ENCODE data around the gene MPO. TPM values are rescaled to one million over a fixed set of nuclear protein-coding genes. Genes with fewer than 3 reads are reported as not detected.

MPO gene
- total and polyA plus RNA-seq, 12 donors: 0.07 to 2.5 (median 0.18) TPM; not detected in 2

DNA sequence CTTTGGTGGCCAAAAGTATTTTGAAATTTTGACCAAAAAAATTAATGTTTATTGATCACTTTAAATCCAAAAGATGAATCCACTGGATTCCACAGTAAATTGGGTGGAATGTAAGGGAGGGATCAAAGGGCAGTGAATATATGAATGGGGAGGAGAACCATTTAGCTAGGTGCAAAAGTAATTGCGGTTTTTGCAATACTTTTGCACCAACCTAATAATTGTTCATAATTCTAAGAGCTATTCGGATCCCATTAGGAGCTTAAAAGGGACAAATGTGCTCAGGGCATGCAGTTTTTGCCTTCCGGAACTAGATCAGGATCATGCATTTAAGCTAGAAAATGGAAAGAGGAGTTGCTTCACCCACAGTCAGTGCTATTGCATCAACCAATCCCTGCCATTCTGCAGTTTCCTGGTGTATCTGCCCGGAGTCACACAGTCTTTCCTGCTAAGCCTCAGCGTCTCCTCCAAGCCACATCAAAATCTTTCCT is 42.5 kb downstream of the MPO start, which contains the start of gene LPO:
Gene LPO, plus strand, starts transcription at position 438 of the 488 bp plus-strand sequence. CDS start 4,396 bp downstream, outside the sequence.
- H3K9me3 ChIP-seq: no peaks in the 10 kb centered on the region
- ATAC-seq: no peak
- WGBS, 2 donors: 66 to 77% methylated on average over 5 of the region's 5 CpGs
- intact Hi-C loops (cut with DNase I): loop anchor here in 1 of 10 donors (10.0 kb wide), 1 partner anchor 57 kb away; no protein-coding TSS in a partner anchor
- TF ChIP-seq, protein P1, sequence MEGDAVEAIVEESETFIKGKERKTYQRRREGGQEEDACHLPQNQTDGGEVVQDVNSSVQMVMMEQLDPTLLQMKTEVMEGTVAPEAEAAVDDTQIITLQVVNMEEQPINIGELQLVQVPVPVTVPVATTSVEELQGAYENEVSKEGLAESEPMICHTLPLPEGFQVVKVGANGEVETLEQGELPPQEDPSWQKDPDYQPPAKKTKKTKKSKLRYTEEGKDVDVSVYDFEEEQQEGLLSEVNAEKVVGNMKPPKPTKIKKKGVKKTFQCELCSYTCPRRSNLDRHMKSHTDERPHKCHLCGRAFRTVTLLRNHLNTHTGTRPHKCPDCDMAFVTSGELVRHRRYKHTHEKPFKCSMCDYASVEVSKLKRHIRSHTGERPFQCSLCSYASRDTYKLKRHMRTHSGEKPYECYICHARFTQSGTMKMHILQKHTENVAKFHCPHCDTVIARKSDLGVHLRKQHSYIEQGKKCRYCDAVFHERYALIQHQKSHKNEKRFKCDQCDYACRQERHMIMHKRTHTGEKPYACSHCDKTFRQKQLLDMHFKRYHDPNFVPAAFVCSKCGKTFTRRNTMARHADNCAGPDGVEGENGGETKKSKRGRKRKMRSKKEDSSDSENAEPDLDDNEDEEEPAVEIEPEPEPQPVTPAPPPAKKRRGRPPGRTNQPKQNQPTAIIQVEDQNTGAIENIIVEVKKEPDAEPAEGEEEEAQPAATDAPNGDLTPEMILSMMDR (IDR thresholded peaks at IDR 0.05): no peak
- no peak for DNase-seq
- peaks cover 0 to 81% (median 69%) of the 10 kb centered on the region in 7 donors for H3K27me3 ChIP-seq
- H3K36me3 ChIP-seq: no peaks in the 10 kb centered on the region
- H3K4me1 ChIP-seq: no peaks in the 10 kb centered on the region
- H3K27ac ChIP-seq: no peak within 1 kb of the TSS
- H3K4me3 ChIP-seq: no peak within 1 kb of the TSS

DNA sequence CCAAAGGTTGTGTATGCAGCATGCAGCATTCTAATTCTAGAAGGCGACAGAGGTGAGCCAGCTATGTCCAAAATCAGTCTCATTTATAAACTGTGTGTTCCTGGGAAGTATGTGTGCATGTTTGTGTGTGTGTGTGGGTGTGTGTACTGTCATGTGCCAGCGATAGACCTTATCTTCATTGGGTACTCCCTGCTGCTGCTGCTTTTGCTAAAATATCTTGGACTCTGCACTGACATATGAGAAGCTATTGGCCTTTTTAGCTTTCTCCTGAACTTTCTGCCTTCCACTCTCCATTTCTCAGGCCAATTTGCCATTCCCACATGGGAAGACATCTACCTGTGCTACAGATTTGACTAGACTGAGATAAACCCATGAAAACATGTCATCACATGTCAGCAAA is 44.3 kb downstream of the MPO start:
- DNase-seq: no peak
- peaks cover 0 to 81% (median 71%) of the 10 kb centered on the region in 7 donors for H3K27me3 ChIP-seq
- intact Hi-C loops (cut with DNase I): loop anchor here in 1 of 10 donors (10.0 kb wide), 1 partner anchor 58 kb away; no protein-coding TSS in a partner anchor
- no peaks in the 10 kb centered on the region for H3K36me3 ChIP-seq
- TF ChIP-seq, protein P1 (IDR thresholded peaks at IDR 0.05): no peak
- H3K27ac ChIP-seq: no peak overlapping the region
- no peak for ATAC-seq
- H3K4me1 ChIP-seq: peaks cover 0 to 17% (median 0%) of the 10 kb centered on the region in 9 donors
- 70 to 73% methylated on average over 2 of the region's 2 CpGs for WGBS, 2 donors
- H3K9me3 ChIP-seq: no peaks in the 10 kb centered on the region
- no peak overlapping the region for H3K4me3 ChIP-seq

DNA sequence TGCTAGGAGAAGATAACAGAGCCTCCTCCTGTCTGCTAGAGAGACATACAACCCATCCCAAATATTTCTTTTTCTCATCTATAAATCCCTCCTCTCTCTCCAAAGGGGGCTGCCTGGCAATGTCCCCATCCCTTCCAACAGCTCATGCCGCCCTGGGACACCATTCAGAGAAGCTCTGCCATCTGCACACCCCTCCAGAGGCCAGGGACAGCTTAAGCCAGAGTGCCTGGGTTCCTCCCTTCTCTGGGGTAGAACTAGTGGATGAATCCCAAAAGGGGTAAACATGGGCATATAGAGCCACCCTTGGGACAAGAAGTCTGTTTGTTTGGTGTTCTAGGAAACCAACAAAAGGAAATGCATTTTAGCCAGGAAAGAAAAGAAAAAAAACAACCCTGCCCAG is 44.9 kb downstream of the MPO start:
- no peak overlapping the region for H3K4me3 ChIP-seq
- ATAC-seq (no peak), DNase-seq (no peak)
- peaks cover 0 to 19% (median 0%) of the 10 kb centered on the region in 9 donors for H3K4me1 ChIP-seq
- WGBS, 2 donors: 45 to 71% methylated on average over 1 of the region's 1 CpG
- TF ChIP-seq, protein P1 (IDR thresholded peaks at IDR 0.05): no peak
- H3K9me3 ChIP-seq: no peaks in the 10 kb centered on the region
- no peaks in the 10 kb centered on the region for H3K36me3 ChIP-seq
- intact Hi-C loops (cut with DNase I): loop anchor here in 1 of 10 donors (10.0 kb wide), 1 partner anchor 59 kb away; no protein-coding TSS in a partner anchor
- H3K27ac ChIP-seq: no peak overlapping the region
- peaks cover 0 to 80% (median 67%) of the 10 kb centered on the region in 7 donors for H3K27me3 ChIP-seq

DNA sequence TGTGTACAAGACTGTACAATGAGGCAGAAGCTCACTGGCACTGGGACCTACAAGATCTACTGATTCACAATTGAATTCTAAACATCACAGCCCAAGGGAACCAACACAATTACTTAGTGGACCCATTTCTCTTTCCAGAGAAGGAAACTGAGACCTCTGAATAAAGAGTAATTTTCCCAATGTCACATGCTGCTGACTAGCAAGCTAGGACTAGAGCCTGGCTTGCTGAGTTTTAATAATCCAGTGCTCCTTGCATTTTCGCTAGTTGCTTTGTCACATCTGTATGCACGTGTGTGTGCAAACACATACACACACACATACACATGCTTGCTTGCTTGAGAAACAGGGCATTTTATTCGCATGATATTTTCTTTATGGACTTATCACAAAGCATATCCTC is 46.2 kb downstream of the MPO start:
- ATAC-seq (no peak), DNase-seq (no peak)
- peaks cover 0 to 19% (median 0%) of the 10 kb centered on the region in 9 donors for H3K4me1 ChIP-seq
- H3K9me3 ChIP-seq: no peaks in the 10 kb centered on the region
- H3K27ac ChIP-seq: no peak overlapping the region
- H3K36me3 ChIP-seq: no peaks in the 10 kb centered on the region
- intact Hi-C loops (cut with DNase I): loop anchor here in 1 of 10 donors (10.0 kb wide), 1 partner anchor 60 kb away; no protein-coding TSS in a partner anchor
- TF ChIP-seq, protein P1 (IDR thresholded peaks at IDR 0.05): no peak
- peaks cover 0 to 80% (median 63%) of the 10 kb centered on the region in 7 donors for H3K27me3 ChIP-seq
- no peak overlapping the region for H3K4me3 ChIP-seq
- 82 to 88% methylated on average over 3 of the region's 3 CpGs for WGBS, 2 donors

Measured in heart right ventricle (tissue), 16 donors.